ENCODE data around the gene GPR132.

The GPR132 gene

DNA sequence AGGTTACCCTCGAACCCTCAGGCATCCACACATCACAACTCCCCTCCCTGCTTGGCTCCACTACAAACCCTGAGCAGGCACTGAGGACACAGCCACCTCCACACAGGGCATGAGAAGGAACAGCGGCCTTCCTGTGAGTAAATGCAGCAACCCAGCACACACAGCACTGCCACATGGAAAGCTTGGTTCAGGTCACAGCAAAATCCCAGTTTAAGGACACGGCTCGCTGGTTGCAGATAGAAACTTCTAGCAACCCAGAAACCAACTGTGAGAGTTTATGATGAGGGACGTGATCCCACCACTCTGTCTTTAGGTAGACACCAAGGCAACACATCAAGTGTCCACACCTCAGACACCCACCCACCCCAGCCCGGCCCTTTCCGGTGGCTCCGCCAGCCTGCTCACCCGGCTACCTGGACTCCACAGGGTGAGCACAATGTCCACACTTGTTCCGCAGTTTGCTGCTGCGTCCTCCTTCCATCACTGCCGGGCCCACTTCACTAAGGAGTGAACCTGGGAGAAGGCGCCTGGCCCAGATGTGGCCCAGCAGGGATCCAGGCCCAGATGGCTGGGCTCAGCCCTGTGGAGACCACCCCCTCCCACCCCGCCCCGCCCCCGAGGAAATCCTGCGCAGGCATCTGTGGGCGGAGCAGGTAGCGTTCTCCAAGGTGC lies 57.5 kb downstream of the GPR132 start:
- TF ChIP-seq CTCF (IDR thresholded peaks at IDR 0.05; ENCODE audit: insufficient read depth, low read length, missing control alignments), result no peak
- ChIA-PET POLR2A (no interaction called here), CTCF (no interaction called here)
- no peak overlapping the region for H3K4me3 ChIP-seq (ENCODE audit: low read depth, low read length)
- no peak for DNase-seq (ENCODE audit: low read depth, low spot score)

- POLR2A ChIA-PET, result no interaction called here
- DNase-seq (ENCODE audit: low read depth, low spot score), result no peak
- no peak for TF ChIP-seq CTCF (IDR thresholded peaks at IDR 0.05; ENCODE audit: insufficient read depth, low read length, missing control alignments)
- no peak overlapping the region for H3K4me3 ChIP-seq (ENCODE audit: low read depth, low read length)
- CTCF ChIA-PET, result no interaction called here
Observed at GRCh38 chr14:105006831-105007592, 58.2 kb downstream of the GPR132 start.

DNA sequence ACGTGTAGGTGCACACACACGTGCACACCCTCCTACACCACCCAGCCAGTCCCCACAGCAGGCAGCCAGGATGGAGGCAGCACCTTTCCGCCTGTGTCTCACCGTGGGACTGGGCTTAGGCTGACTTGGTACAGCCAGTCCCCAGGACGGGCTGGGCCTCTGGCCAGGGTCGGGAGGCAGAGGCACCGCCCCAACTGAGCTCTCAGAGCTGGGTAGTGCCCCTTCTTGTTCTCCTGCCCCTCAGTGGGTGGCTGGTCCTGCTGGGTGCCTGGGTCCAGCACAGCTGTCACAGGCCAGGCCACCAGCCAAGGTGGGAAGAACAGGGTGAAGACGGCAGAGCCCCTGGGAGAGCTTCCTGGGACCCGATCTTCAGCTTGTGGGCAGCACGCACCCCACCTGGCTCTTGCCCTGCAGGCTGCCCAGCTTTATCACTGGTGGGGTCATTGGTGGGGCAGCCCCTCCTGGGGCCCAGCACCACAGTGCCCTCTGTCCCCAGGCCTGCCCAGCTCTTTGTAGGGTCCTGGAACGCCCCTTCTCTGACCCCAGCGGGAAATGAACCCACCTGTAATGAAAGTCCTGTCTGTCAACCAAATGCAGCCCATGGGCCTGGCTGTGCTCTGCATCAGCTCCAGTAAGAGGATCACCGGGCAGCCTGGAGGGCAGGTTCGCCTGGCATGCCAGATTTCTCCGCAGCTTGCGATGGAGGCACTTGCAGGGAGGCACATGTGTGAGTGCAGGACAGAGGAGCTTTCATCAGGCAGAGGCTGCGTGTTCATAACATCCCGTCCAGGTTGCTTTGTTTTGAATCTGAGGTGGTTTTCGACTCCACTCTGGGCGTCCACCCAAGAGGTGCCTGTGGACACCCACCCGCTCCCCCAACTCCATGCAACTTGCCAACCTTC lies 59.0 kb downstream of the GPR132 start:
- CTCF ChIA-PET, result interaction anchor here (1.3 kb wide), 1 partner anchor 39 kb away, joined by 3 read pairs; no protein-coding TSS in a partner anchor
- no peak for DNase-seq (ENCODE audit: low read depth, low spot score)

GRCh38 chr14:105005329-105005928 lies 59.8 kb downstream of the GPR132 start:
- DNase-seq (ENCODE audit: low read depth, low spot score), result no peak
- TF ChIP-seq CTCF (IDR thresholded peaks at IDR 0.05; ENCODE audit: insufficient read depth, low read length, missing control alignments), result no peak
- ChIA-PET POLR2A (no interaction called here), CTCF (interaction anchor here (1.2 to 1.3 kb wide), 2 partner anchors 40 to 41 kb away, joined by 3 read pairs; no protein-coding TSS in a partner anchor)
- H3K4me3 ChIP-seq (ENCODE audit: low read depth, low read length), result no peak overlapping the region

More for the DNA sequence above, 59.0 kb downstream of the GPR132 start:
- POLR2A ChIA-PET, result no interaction called here
- H3K4me3 ChIP-seq (ENCODE audit: low read depth, low read length), result no peak overlapping the region
- no peak for TF ChIP-seq CTCF (IDR thresholded peaks at IDR 0.05; ENCODE audit: insufficient read depth, low read length, missing control alignments)

Data from AG04449 (cell line).